Astrocyte of the spinal cord (primary cell): ENCODE data around the gene HGS.
A peak's percentile ranks its signal among the peaks of the same experiment; 100 is the strongest.

Experiments used
- DNase-seq: peaks from one replicate; pipeline ENCODE4 v3.0.0; 2011; ENCODE audit warnings: low read depth, low spot score
- H3K4me3 ChIP-seq: 2 replicates; pipeline ENCODE4 v1.5.1; 2011; ENCODE audit warnings: low read depth, mild to moderate bottlenecking, low read length, moderate library complexity
- CTCF ChIP-seq: IDR thresholded peaks from 2 replicates; pipeline ENCODE4 v1.5.1; 2012; ENCODE audit warnings: low read depth, mild to moderate bottlenecking, low read length, inconsistent platforms
- in situ Hi-C: cut with HindIII; loops from 2 replicates; pipeline ENCODE4 v1.10.0; 2017; ENCODE audit warnings: low sequenced_read_pairs

HGS gene

GRCh38 chr17:81683584-81684441, at the start of gene HGS, which contains the start of gene ARL16:
Gene HGS, plus strand, starts transcription at chr17:81684011. Its CDS starts 56 bp downstream, at chr17:81684067.
Gene ARL16, minus strand, starts transcription at chr17:81683797. Its CDS starts 44 bp downstream, at chr17:81683753.
- peak within 1 kb of the TSS; percentile 94 for H3K4me3 ChIP-seq
- in situ Hi-C loops: no loop called here
- no peak for TF ChIP-seq CTCF
- DNase-seq: peak; percentile 100

- DNase-seq: no peak
- in situ Hi-C loops: no loop called here
- peak overlapping the region; percentile 94 for H3K4me3 ChIP-seq
- TF ChIP-seq CTCF: no peak
Measured at GRCh38 chr17:81635431-81635830, 48.4 kb upstream of the HGS start.

GRCh38 chr17:81635973-81636504, 47.8 kb upstream of the HGS start:
- H3K4me3 ChIP-seq: peak overlapping the region; percentile 94
- no peak for DNase-seq
- in situ Hi-C loops: no loop called here
- no peak for TF ChIP-seq CTCF

- DNase-seq: peak; percentile 82
- in situ Hi-C loops: no loop called here
- peak within 1 kb of the TSS; percentile 94 for H3K4me3 ChIP-seq
- TF ChIP-seq CTCF: no peak
Measured at GRCh38 chr17:81636505-81637288, 47.1 kb upstream of the HGS start, which contains the start of the genes NPLOC4 and TSPAN10. Gene NPLOC4, minus strand, starts transcription at chr17:81637112. Its CDS starts 182 bp downstream, at chr17:81636930. Gene TSPAN10, plus strand, starts transcription at chr17:81637196. Its CDS starts 5,217 bp downstream, at chr17:81642413.

- no peak for TF ChIP-seq CTCF
- H3K4me3 ChIP-seq: no peak overlapping the region
- in situ Hi-C loops: no loop called here
Measured at GRCh38 chr17:81638683-81639082, 45.1 kb upstream of the HGS start.

GRCh38 chr17:81640011-81640410, 43.8 kb upstream of the HGS start:
- in situ Hi-C loops: no loop called here
- no peak for TF ChIP-seq CTCF
- no peak overlapping the region for H3K4me3 ChIP-seq
- DNase-seq: no peak

More at GRCh38 chr17:81638683-81639082, 45.1 kb upstream of the HGS start:
- no peak for DNase-seq
